ENCODE measurements around the gene MIEN1. TPM values are rescaled to one million over a fixed set of nuclear protein-coding genes. Genes with fewer than 3 reads are reported as not detected.

The MIEN1 gene
- total and polyA plus RNA-seq, 2 of the 13 experiments (the other 11 are each of a cell fraction or from before 2014, with no cell fraction given): 40.6 to 56.6 TPM

GRCh38 chr17:39738983-39739884 is 8.9 kb upstream of the MIEN1 start (continued):
- TF ChIP-seq DZIP1 (CRISPR knock-in tag; IDR thresholded peaks at IDR 0.05) (no peak), ZNF17 (CRISPR knock-in tag; IDR thresholded peaks at IDR 0.05) (no peak), SP2 (CRISPR knock-in tag; IDR thresholded peaks at IDR 0.05) (no peak), POLR2G (IDR thresholded peaks at IDR 0.05; ENCODE audit: low read depth, low read length) (peak; percentile 84), CBFB (CRISPR knock-in tag; IDR thresholded peaks at IDR 0.05) (peak; percentile 42; the same call in 1 of the 2 replicates), U2AF1 (optimal IDR thresholded peaks at IDR 0.05; ENCODE audit: low read depth, low read length) (peak; percentile 32), FOXJ3 (CRISPR knock-in tag; IDR thresholded peaks at IDR 0.05; ENCODE audit: borderline replicate concordance) (peak; percentile 56; the same call in 1 of the 2 replicates), FOXM1 (CRISPR knock-in tag; IDR thresholded peaks at IDR 0.05) (0 out of 2 replicates have a peak, but pooled peaks have one; percentile 68), CEBPZ (IDR thresholded peaks at IDR 0.05; ENCODE audit: low read length) (no peak), HOMEZ (CRISPR knock-in tag; IDR thresholded peaks at IDR 0.05; ENCODE audit: low read depth) (no peak), GATAD2A (CRISPR knock-in tag; IDR thresholded peaks at IDR 0.05) (peak; percentile 93), HNRNPH1 (optimal IDR thresholded peaks at IDR 0.05; ENCODE audit: low read depth, low read length) (peak; percentile 79), ZNF264 (CRISPR knock-in tag; IDR thresholded peaks at IDR 0.05) (peak; percentile 68; the same call in 1 of the 2 replicates)
- TF ChIP-seq, protein P1, sequence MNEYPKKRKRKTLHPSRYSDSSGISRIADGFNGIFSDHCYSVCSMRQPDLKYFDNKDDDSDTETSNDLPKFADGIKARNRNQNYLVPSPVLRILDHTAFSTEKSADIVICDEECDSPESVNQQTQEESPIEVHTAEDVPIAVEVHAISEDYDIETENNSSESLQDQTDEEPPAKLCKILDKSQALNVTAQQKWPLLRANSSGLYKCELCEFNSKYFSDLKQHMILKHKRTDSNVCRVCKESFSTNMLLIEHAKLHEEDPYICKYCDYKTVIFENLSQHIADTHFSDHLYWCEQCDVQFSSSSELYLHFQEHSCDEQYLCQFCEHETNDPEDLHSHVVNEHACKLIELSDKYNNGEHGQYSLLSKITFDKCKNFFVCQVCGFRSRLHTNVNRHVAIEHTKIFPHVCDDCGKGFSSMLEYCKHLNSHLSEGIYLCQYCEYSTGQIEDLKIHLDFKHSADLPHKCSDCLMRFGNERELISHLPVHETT (CRISPR knock-in tag; conservative IDR thresholded peaks at IDR 0.05): 0 out of 2 replicates have a peak, but pooled peaks have one; percentile 40
- TF ChIP-seq, protein P2, sequence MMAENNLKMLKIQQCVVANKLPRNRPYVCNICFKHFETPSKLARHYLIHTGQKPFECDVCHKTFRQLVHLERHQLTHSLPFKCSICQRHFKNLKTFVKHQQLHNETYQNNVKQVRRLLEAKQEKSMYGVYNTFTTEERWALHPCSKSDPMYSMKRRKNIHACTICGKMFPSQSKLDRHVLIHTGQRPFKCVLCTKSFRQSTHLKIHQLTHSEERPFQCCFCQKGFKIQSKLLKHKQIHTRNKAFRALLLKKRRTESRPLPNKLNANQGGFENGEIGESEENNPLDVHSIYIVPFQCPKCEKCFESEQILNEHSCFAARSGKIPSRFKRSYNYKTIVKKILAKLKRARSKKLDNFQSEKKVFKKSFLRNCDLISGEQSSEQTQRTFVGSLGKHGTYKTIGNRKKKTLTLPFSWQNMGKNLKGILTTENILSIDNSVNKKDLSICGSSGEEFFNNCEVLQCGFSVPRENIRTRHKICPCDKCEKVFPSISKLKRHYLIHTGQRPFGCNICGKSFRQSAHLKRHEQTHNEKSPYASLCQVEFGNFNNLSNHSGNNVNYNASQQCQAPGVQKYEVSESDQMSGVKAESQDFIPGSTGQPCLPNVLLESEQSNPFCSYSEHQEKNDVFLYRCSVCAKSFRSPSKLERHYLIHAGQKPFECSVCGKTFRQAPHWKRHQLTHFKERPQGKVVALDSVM (CRISPR knock-in tag; IDR thresholded peaks at IDR 0.05): no peak
- TF ChIP-seq, protein P3, sequence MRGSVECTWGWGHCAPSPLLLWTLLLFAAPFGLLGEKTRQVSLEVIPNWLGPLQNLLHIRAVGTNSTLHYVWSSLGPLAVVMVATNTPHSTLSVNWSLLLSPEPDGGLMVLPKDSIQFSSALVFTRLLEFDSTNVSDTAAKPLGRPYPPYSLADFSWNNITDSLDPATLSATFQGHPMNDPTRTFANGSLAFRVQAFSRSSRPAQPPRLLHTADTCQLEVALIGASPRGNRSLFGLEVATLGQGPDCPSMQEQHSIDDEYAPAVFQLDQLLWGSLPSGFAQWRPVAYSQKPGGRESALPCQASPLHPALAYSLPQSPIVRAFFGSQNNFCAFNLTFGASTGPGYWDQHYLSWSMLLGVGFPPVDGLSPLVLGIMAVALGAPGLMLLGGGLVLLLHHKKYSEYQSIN (CRISPR knock-in tag; IDR thresholded peaks at IDR 0.05; ENCODE audit: borderline replicate concordance): no peak

Measured in HepG2 (cell line).